Measurements from ENCODE around the gene ATF7.

- TF ChIP-seq CTCF (IDR thresholded peaks at IDR 0.05; ENCODE audit: low read depth, low read length) = no peak
- TF ChIP-seq EZH2phosphoT487 (IDR thresholded peaks at IDR 0.05; ENCODE audit: low read depth) = no peak
Observed at GRCh38 chr12:53552361-53553327, 73.5 kb downstream of the ATF7 start.

All from OCI-LY3 (cell line).